ENCODE data around the gene TMEM53.
A peak's percentile ranks its signal among the peaks of the same experiment; 100 is the strongest.
"Not testable (repeated sequence)": the region's sequence is repeated elsewhere in the genome, so short reads cannot be mapped to it uniquely, and the experiment has no call there.

Gene TMEM53

GRCh38 chr1:44672254-44672955, 1.9 kb downstream of the TMEM53 start:
- no peak for DNase-seq

GRCh38 chr1:44670751-44671640, 3.3 kb downstream of the TMEM53 start:
- DNase-seq = no peak

GRCh38 chr1:44666719-44667118, 7.6 kb downstream of the TMEM53 start:
- DNase-seq = not testable (repeated sequence)

GRCh38 chr1:44664730-44665370, 9.4 kb downstream of the TMEM53 start:
- DNase-seq = peak; percentile 49

GRCh38 chr1:44663417-44663816, 10.9 kb downstream of the TMEM53 start:
- no peak for DNase-seq

GRCh38 chr1:44662683-44663030, 11.6 kb downstream of the TMEM53 start:
- no peak for DNase-seq

- no peak for DNase-seq
Measured at GRCh38 chr1:44661781-44662682, 12.2 kb downstream of the TMEM53 start.

GRCh38 chr1:44660176-44660575, 14.1 kb downstream of the TMEM53 start:
- no peak for DNase-seq

GRCh38 chr1:44659566-44659965, 14.7 kb downstream of the TMEM53 start:
- no peak for DNase-seq

GRCh38 chr1:44655609-44656008, 18.7 kb downstream of the TMEM53 start:
- no peak for DNase-seq

GRCh38 chr1:44654621-44655187, 19.6 kb downstream of the TMEM53 start:
- no peak for DNase-seq

- no peak for DNase-seq
Measured at GRCh38 chr1:44653107-44653964, 20.9 kb downstream of the TMEM53 start.

- DNase-seq = peak; percentile 78
Measured at GRCh38 chr1:44652445-44653106, 21.7 kb downstream of the TMEM53 start.

- DNase-seq = no peak
Measured at GRCh38 chr1:44651069-44651468, 23.2 kb downstream of the TMEM53 start.

- DNase-seq = no peak
Measured at GRCh38 chr1:44650159-44650831, 24.0 kb downstream of the TMEM53 start.

- DNase-seq = no peak
Measured at GRCh38 chr1:44649788-44650158, 24.5 kb downstream of the TMEM53 start.

GRCh38 chr1:44648529-44649250, 25.6 kb downstream of the TMEM53 start:
- no peak for DNase-seq

- no peak for DNase-seq
Measured at GRCh38 chr1:44647896-44648295, 26.4 kb downstream of the TMEM53 start.
